H1 (cell line): ENCODE data around the gene BET1L. TPM values are rescaled to one million over a fixed set of nuclear protein-coding genes. Genes with fewer than 3 reads are reported as not detected.

Experiments
- NRF1 ChIP-seq: IDR thresholded peaks from 2 replicates; pipeline ENCODE4 v1.6.1; 2011; ENCODE audit warnings: mild to moderate bottlenecking, low read depth, low read length, improper control_type of control experiment
- SIX5 ChIP-seq: IDR thresholded peaks from 2 replicates; pipeline ENCODE4 v1.6.1; 2011; ENCODE audit warnings: mild to moderate bottlenecking, low read depth, low read length
- SP1 ChIP-seq: IDR thresholded peaks from 2 replicates; pipeline ENCODE4 v1.6.1; 2011; ENCODE audit warnings: low read depth, low read length
- polyA plus RNA-seq, 7 experiments: library from polyadenylated mRNA; depleted of rRNA in 3 of 7; stranded (reverse) in 5 of 7; unstranded in 2 of 7; fragments of >200 nt in 5 of 7; fragments of 200-250 nt in 2 of 7; gene quantifications; 1 replicate in 5 of 7; 2 replicates in 1 of 7; 4 replicates in 1 of 7; pipeline versions ENCODE4 v1.2.1 to v1.2.3, GENCODE V29; 2011 to 2013; ENCODE audit warnings: missing spikeins in 2 of 7, mixed read lengths in 2 of 7
- total RNA-seq: library from RNA; stranded (reverse); fragmentation: NEBNext Ultra II Directional; extraction: Animal tissue kit (Norgen Biotek cat#: 25700); gene quantifications from 2 replicates; pipeline ENCODE4 v1.2.1, GENCODE V29; 2021

BET1L gene
- total and polyA plus RNA-seq, 2 of the 8 experiments (the other 6 are each of a cell fraction or from before 2014, with no cell fraction given) = 40.2 to 61.9 TPM

DNA sequence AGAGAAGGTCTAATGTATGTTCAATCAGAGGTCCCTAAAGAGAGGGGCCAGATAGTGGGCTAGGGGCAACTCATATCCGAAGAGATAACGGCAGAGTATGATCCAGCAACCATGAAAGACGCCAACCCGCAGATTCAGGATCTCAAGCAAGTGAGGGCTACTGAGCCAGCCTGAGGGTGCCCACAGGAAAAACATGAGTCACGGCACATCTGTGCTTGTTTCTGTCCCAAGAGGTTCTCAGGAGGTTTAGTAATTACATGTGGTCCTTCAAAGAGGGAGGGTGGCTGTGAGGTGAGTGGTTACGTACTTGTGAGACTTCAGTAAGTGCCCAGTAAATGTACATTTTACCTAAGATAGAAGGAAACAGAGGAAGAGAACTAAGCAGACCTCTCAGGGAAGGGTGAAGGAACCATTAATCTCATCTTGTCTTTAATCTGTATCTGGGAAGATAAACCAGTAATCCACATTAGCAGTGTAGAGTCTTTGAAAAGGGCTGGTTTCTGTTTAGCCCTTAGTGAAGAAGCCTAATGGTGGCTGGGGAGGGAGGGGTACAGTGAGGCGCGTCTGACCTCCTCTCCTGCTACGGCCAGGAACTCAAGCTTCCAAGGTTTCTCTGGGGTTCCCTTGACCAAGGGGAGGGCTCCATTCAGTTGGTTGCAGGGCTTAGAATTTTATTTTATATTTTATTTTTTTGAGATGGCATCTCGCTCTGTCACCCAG, 18.7 kb upstream of the BET1L start (continued):
- TF ChIP-seq NRF1 (no peak), SIX5 (no peak), SP1 (no peak)
